ENCODE results near the gene NOA1.

NOA1 gene

DNA sequence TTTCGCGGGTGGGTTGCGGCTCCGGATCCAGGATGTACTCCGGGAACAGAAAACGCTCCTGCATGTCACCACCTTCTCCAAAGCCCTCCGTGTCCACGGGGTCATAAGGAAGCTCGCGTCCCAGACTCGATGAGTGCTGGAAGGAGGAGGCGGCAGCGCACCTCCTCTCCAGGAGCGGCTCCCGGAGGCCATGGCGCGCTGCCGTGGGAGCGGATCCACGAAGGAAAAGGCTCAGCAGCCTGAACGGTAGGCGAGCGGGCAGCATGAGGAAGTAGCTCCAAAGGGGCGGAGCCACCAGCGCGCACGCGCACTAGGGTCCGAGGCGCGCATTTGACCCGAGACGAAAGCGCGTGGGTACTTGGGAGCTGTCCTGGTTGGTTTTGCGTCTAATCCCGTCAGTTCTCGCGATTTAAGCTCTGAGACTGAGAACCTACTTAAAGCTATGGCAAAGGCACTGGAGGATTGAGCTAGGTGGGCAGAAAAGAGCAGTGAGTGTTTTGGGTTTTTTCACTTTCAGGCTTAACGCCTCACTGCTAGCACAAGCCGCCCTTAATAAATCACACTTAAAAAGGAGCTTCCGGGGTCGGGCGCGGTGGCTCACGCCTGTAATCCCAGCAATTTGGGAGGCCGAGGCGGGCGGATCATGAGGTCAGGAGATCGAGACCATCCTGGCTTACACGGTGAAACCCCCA, at the start of gene NOA1:
NOA1 (minus strand) TSS at position 286 of the 692 bp plus-strand sequence; CDS start at position 265, 21 bp downstream.
- DNase-seq: peak; percentile 99

DNA sequence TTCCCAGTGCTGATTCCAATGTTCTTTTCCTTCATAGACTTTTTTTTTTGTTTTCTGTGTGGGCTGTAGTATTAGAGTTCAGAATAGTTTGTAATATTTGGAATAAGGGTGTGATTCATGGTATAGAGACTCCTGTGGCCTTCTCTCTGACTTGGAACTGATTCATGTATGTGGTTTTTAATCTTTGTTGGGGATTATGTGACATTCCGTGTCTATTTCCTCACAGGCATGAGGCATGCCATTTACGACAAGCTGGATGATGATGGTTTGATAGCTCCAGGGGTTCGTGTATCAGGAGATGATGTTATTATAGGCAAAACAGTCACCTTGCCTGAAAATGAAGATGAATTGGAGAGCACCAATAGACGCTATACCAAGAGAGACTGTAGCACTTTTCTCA, 45.7 kb upstream of the NOA1 start:
- no peak for DNase-seq

DNA sequence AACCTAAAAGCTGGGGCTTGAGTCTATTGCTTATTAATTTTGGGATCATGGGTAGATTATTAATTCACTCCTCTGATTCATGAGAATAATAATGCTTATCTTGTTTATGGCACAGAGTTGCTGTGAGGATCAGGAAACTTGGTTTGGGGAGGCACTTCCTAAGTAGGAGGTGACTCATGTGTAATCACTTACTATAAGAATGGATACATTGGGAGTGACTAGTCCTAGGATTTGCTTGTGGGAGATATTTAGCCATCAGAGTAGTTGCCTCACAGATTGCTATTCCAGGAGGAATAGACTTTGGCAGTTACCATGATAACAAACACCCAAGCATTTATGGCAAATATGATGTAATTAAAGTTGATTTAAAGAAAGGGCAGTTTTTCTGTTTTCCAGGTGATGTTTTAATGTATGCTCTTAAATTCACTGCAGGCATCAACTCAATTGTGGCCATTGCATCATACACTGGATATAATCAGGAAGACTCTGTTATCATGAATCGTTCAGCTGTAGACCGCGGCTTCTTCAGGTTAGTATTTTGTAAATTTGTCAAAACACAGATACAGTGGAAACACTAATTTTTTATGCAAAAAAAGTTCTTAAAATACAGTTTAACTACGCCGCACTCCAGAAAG, 43.2 kb upstream of the NOA1 start:
- no peak for DNase-seq

DNA sequence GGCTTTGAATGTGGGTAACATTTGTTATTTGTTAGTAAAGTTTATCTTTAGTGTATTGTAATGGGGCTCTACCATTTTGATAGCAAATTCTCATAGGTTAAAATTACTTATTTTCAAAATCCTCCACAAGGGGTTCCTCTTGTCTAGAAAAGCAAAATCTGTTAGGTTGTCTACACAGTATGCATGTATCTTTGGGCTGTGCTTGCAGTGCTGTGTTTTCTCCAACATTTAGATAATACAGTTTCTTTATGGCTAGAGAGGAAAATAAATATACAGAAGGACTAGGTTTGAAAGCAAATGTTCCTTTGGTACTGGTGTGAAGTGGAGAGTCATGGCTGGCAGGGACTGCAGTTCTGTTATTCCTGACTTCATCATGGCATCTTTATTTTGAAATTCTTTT, 41.6 kb upstream of the NOA1 start:
- no peak for DNase-seq

DNA sequence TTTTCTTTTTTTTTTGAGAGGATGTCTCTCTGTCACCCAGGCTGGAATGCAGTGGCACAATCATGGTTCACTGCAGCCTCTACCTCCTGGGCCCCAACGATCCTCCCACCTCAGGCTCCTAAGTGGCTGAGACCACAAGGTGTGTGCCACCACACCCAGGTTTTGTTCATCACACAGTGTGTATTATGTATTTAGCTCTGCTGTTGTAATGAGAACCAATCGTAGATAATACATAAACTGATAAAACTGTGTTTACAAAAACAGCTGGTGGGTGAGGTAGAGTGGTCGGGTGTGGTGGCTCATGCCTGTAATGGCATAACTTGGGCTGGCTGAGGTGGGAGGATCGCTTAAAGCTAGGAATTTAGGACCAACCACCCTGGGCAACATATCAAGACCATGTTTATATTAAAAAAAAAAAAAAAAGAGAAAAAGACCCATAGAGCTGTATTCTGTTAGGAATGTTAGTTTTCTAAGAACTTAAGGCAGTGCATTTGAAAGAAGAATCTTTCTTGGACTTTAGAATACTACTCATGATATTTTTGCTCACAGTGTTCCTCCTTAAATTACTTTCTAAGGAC, 36.2 kb upstream of the NOA1 start:
- DNase-seq: no peak

DNA sequence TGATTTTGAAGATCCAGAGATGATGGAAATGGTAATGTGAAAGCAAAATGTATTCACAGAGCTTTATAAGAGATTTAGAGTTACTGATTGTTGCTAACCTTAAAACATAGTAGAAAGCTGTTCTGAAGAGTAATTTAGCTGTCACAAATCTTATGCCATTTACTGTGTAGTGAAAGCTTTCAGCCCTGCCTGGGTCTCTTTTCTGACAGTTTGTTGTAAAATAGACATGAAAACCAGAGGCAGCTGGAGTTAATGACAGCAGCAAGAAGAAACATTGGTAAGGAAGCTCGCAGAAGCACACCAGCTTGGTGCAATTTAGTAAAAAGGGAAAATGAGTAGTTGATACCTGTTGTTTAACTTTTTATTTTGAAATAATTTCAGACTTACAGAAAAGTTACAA, 22.3 kb upstream of the NOA1 start:
- DNase-seq: no peak

DNA sequence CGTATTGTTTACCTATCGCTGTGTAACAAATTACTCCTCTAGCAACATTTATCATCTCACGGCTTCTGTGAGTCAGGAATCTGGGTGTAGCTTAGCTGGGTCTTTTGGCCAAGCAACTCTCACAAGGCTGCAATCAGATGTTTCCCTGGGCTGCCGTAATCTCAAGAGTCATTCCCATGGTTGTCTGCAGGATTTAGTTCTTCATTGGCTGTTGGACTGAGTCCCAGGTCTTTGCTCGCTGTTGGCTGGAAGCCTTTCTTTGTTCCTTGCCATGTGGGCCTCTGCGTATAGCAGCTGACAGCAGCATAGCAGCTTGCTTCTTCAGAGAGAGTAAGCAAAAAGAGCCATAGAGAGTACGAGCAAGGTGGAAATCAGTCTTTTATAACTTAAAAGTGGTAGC, 18.1 kb upstream of the NOA1 start:
- DNase-seq: no peak

DNA sequence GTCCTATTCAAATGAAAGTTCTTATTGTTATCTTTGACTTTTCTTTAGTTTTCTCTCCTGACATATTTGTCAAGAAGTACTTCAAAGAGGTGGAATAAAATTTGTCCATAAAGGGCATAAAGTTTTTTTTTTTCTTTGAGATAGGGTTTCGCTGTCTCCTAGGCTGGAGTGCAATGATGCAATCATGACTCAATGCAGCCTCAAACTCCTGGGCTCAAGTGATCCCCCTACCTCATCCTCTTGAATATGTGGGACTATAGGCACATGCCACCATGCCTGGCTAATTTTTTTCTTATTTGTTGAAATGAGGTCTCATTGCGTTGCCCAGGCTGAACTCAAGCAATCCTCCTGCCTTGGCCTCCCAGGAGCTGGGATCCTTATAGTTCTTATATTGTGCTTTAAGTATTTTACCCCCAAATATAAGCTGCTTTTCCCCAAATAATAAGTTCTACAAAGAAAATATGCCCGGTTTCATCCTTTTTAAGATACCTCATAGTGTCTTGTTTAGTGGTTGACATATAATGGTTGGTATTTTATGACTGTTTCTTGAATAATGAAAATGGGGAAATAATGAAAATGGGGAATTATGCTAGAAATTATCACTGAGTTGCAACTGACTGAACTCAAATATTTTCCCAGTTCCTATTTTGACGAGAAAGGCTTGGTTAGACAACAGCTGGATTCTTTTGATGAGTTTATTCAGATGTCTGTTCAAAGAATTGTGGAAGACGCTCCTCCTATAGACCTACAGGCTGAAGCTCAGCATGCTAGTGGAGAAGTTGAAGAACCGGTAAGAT, 12.9 kb upstream of the NOA1 start:
- DNase-seq: no peak

DNA sequence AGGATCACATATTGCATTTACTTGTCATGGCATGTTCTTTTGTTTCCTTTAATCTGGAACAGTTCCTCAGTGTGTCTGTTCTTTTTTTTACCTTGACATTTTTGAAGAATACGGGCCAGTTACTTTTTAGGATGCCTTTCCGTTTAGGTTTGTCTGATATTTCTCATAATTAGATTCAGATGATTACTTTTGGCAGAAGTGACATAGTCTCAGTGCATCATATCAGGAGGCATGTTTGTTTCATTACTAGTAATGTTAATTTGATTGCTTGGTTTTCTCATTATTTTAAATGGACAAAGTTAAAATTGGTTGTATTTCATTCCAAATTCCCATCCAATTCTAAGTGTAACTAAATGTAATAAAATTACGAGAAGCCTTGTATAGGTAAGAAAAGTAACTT, 9.5 kb upstream of the NOA1 start:
- no peak for DNase-seq

DNA sequence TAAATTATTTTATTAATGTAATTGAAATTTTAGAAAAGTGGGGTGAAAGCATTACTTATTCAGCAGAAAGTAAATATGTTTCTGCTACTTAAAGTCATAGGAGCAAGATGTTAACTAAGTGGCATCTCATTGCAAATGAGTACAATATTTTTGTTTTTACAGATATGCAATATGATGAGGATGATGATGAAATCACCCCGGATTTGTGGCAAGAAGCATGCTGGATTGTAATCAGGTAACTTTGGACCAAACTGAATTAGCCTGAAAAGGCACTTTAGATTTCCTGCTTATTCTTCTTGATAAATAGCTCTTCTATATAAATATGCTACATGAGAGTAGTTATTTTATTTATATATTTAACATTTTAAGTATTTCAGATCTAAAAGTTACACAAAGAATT, 8.8 kb upstream of the NOA1 start:
- DNase-seq: no peak

DNA sequence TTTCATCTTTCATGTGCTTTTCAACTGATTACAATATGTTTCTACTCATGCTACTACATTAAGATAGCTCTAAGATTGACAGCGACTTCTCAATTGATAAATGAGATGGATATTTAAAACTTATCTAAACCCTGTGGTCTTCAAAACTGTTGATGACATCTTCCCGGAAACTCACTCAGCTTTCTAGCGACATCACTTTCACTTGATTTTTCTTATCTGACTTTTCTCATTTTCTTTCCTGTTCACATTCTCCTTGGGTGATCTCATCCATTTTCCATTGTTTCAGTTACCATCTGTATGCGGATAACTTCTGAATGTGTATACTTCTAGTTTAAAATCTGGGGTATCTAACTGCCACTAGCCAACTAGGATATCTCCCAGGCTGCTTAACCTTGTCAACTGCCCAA, 4.4 kb upstream of the NOA1 start:
- no peak for DNase-seq

DNA sequence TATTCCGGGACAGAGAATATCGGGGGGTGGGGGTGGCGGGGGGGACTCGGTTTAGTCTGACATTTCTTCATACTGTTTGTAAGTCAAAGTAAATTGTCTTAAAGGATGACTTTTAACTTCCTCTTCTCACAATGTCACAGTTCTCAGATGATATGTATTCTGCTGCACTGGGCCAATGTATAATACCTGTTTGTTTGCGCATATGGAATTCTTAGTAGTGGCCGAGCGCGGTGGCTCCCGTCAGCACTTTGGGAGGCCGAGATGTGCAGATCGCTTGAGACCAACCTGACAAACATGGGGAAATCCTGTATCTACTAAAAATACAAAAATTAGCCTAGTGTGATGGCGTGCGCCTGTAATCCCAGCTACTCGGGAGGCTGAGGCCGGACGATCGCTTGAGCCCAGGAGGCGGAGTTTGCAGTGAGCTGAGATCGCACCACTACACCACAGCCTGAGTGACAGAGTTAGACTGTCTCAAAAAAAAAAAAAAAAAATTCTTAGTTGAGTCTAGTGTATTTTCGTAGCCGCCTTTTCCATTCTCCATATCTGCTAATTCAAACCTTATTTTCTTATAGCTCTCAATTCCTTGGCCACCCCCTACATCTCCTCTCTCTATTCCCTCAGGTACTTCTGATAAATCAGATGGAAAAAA, 2.1 kb upstream of the NOA1 start:
- peak; percentile 18 for DNase-seq

DNA sequence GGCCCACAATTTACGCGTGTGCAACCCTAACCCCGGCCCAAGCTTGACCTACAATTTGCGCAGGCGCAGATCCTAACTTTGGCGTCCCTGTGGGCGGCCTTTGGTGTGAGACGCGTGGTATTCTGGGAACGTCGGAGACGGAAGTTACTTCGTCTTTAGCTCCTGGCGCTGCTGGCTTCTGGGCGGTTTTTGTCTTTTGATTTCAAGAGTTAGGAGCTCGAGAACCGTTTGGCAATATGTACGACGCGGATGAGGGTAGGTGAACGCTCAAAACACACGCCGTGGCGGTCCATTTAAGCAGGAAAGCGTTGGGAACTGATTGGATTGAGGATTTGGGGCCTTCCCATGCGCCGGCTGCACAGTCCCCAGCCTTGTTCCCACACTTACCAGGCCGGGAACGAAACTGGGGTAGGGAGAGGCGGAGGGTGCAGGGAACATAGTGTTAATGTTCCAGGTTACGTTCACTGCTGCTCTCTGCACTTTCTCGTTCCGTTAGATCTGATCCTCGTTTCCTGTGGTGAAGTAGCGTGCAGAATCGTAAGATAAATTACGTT, 1.4 kb upstream of the NOA1 start, which contains the start of gene POLR2B:
POLR2B (plus strand) TSS at position 147 of the 554 bp plus-strand sequence; CDS start at position 237, 90 bp downstream.
- DNase-seq: peak; percentile 98

DNA sequence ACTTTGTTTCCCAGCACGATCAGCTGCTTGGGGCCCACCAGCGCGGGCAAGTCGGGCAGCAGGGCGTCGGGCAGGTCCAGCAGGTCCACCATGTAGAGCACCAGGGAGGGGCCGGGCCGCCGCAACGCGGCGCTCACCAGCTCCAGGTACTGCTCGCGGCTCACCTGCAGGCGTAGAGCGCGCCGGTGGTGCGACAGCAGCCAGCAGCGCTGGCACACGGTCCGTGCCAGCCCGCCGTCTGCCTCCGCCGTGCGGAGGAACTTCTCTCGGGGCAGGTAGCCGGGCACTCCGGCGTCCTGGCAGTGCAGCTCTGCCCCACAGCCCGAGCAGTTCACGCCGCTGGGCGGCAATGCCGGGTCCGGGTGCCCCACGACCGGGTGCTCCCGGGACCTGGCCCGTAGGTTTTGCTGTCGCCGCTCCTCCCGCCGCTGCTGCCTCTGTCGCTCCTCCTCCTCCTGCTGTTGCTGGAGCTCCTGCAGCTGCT, 527 bp downstream of the NOA1 start:
- DNase-seq: peak; percentile 62

DNA sequence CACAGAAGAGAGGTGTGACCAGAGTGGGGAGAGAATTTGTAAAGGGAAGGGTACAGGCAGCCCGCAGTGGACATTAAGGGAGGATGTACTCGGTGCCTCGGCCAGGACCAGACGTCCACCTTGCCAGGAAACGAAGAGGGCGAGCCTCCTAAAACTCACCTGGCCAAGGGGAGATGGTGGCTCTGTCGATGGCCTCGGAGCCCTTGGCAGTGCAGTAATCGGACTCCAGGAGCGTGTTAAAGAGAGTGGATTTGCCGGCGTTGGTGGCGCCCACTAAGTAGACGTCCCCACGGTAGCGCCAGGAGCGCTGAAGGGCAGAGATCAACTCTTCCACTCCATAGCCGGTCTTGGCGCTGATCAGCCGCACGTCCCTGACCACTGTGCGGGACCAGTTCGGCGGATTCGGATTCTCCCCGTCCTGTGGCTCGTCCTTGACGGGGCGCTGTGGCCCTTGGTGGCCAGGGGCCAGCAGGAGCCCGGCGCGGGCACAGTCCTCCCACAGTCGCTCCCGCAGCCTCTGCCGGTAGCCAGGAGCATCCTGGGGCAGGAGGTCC, 1.0 kb downstream of the NOA1 start:
- peak; percentile 39 for DNase-seq

DNA sequence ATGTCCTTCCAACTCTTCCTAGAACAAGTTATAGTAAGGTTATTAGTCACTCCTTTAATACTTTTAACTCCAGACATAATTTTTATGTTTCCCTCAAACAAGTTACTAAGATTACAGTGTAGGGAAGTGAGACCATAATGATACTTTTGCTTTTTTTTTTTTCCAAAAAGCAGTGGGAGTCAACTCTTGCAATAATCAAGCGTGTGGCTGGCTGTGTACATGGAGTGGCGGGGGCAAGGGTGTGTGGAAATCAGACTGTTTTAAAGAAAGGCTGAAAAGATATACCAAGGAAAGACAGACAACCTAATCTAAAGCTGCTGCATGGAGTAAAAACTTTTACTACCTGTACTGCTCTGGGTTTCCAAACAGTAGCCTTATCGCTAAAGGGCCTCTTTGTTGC, 4.1 kb downstream of the NOA1 start:
- no peak for DNase-seq

DNA sequence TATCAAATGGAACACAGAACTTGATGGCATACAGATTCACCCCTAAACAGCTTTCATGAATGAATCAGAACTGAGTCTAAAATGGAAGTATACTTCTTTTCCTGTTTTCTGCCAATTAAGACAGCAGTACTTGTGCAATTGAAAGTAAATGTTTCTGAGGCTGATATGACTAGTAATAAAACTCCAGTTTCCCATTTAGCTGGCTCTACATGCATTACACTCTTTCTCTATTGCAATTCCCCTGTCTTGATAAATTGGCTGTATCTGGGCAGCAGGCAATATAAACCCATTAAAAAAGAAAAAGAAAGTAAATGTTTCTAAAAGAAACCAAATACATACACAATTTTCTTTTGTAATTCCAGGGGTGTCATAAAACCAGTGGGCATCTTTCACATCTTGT, 4.6 kb downstream of the NOA1 start:
- no peak for DNase-seq

DNA sequence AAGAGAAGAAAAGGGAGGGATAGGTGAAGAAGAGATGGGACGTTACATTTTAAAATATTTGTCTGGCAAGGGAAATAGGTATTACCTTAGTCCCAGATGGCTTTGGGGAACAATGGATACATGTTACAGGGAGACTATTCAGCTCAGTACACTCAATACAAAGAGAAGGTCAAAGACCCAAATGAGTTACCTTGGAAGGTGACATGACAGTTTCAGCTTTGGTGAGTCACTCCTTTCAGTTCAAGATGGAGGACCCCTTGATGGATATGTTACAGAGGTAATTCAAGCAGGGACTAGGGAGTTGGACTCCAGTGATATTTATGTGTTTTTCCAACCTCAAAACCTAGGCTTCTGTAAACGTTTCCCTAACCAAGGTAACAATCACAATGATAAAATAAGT, 5.0 kb downstream of the NOA1 start:
- no peak for DNase-seq

DNA sequence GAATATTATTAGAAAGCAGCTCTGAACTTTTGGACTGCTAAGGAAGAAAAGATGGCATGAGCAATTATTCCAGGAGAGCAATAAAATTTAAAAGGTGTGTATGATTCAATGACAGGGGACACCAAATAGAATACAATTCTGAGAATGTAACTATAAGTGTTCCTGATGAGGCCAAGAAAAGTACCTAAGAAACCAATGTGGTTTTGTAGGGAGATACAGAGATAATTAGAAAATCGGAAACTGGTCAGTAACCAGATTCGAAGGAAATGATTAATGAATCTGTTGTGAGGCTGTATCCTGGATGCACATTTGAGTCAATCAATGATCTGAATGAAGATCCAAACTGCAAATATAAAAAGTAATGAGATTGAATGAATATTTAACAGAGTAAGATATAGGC, 6.0 kb downstream of the NOA1 start:
- DNase-seq: no peak

DNA sequence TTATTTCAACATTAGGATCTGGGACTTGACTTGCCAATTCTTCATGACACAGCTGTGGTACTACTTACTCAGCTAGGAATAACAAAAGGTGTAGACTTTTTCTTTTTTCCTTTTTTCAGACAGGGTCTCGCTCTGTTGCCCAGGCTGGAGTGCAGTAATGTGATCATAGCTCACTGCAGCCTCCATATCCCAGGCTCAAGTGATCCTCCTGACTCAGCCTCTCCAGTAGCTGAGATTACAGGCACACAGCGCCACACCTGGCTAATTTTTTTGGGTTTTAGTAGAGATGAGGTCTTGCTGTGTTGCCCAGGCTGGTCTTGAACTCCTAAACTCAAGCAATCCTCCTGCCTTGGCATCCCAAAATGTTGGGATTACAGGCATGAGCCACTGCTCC, 16.3 kb downstream of the NOA1 start:
- DNase-seq: no peak

DNA sequence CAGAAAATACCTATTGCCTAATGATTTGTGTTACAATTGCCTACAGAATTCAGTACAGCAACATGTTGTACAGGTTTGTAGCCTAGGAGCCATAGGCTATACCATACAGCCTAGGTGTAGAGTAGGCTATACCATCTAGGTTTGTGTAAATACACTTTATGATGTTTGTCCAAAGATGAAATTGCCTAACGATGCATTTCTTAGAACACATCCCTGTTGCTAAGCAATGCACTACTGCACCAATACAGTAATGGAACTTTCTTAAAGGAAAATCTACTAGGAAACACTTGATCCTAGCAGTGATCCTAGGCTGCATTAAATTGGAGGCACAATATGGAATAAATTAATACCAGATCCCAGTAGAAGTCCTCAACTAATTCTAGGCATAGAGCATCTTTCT, 18.3 kb downstream of the NOA1 start:
- no peak for DNase-seq

DNA sequence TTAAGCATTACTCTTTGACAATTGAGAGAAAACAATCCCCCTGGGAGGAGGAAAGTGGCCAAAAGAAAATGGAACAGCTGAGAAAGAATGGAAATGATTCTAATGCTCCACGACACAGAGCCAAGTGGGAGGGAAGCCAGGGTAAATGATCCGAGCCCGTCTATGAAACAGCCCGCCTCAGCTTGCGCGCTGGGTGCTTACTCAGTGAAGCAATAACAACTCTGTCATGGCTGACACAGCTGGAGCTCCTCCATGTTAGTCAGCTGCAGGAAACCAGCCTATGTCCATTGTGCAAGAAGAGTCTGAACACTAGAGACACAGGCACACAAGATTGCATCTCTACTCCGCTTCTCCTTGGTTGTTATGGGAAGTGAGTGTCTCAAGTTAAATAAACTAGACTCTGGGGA, 19.3 kb downstream of the NOA1 start:
- peak; percentile 64 for DNase-seq

All from NCI-H146 (cell line).